BLaER1 treated with 17β-estradiol and CSF1 and Interleukin-3, amounts not matched to agents 10 nM and 100 nM (cell line): ENCODE results near the gene CFAP77.

ENCODE experiments used
- H3K27ac ChIP-seq, 11 experiments: shearing (Covaris generic); formaldehyde crosslinking; 2 replicates each; pipeline ENCODE4 v1.8.1; 2022
- H3K27me3 ChIP-seq, 11 experiments: shearing (Covaris generic); formaldehyde crosslinking; 2 replicates each; pipeline ENCODE4 v1.8.1; 2022
- H3K36me3 ChIP-seq, 11 experiments: shearing (Covaris generic); formaldehyde crosslinking; 2 replicates each; pipeline ENCODE4 v1.8.1; 2022
- H3K4me1 ChIP-seq, 10 experiments: shearing (Covaris generic); formaldehyde crosslinking; 2 replicates each; pipeline ENCODE4 v1.8.1; 2022
- H3K4me2 ChIP-seq, 11 experiments: shearing (Covaris generic); formaldehyde crosslinking; 2 replicates each; pipeline ENCODE4 v1.8.1; 2022
- H3K4me3 ChIP-seq, 10 experiments: shearing (Covaris generic); formaldehyde crosslinking; 2 replicates each; pipeline ENCODE4 v1.8.1; 2022
- H3K9ac ChIP-seq, 11 experiments: shearing (Covaris generic); formaldehyde crosslinking; 2 replicates each; pipeline ENCODE4 v1.8.1; 2022
- H3K9me3 ChIP-seq, 11 experiments: shearing (Covaris generic); formaldehyde crosslinking; replicated peaks in 1 of 11; 2 replicates each; pipeline ENCODE4 v1.8.1; 2022
- H4K20me1 ChIP-seq, 11 experiments: shearing (Covaris generic); formaldehyde crosslinking; 2 replicates each; pipeline ENCODE4 v1.8.1; 2022
- Cebpa-rat ChIP-seq, 11 experiments: shearing (Covaris generic); IDR thresholded peaks; 2 replicates each; pipeline ENCODE4 v1.8.1; 2022

The CFAP77 gene

GRCh38 chr9:132575005-132575609 is 165.1 kb downstream of the CFAP77 start:
- no peak for TF ChIP-seq Cebpa-rat (IDR thresholded peaks at IDR 0.05)
- Histone ChIP-seq H3K27ac (no peak overlapping the region), H4K20me1 (peaks cover 0 to 46% (median 33%) of the 10 kb centered on the region in 11 experiments; a peak in 17 of 22 replicates), H3K4me2 (no peak overlapping the region), H3K4me1 (peaks cover 0 to 24% (median 13%) of the 10 kb centered on the region in 10 experiments; a peak in 12 of 20 replicates), H3K4me3 (no peak overlapping the region), H3K9me3 (no peaks in the 10 kb centered on the region), H3K27me3 (peaks cover 49 to 54% (median 51%) of the 10 kb centered on the region in 11 experiments), H3K36me3 (no peaks in the 10 kb centered on the region), H3K9ac (no peak overlapping the region)

GRCh38 chr9:132575811-132576210 is 165.8 kb downstream of the CFAP77 start:
- H3K36me3 ChIP-seq, result no peaks in the 10 kb centered on the region
- no peak overlapping the region for H3K4me2 ChIP-seq
- peaks cover 56 to 61% (median 58%) of the 10 kb centered on the region in 11 experiments for H3K27me3 ChIP-seq
- H3K4me1 ChIP-seq, result peaks cover 0 to 17% (median 8%) of the 10 kb centered on the region in 10 experiments; a peak in 11 of 20 replicates
- peaks cover 0 to 53% (median 40%) of the 10 kb centered on the region in 11 experiments; a peak in 17 of 22 replicates for H4K20me1 ChIP-seq
- H3K4me3 ChIP-seq, result no peak overlapping the region
- H3K27ac ChIP-seq, result no peak overlapping the region
- no peak overlapping the region for H3K9ac ChIP-seq
- TF ChIP-seq Cebpa-rat (IDR thresholded peaks at IDR 0.05), result no peak
- H3K9me3 ChIP-seq, result no peaks in the 10 kb centered on the region

- no peak for TF ChIP-seq Cebpa-rat (IDR thresholded peaks at IDR 0.05)
- peaks cover 69 to 74% (median 71%) of the 10 kb centered on the region in 11 experiments for H3K27me3 ChIP-seq
Measured at GRCh38 chr9:132577119-132577518, 167.1 kb downstream of the CFAP77 start.

GRCh38 chr9:132578367-132578932 is 168.4 kb downstream of the CFAP77 start:
- Histone ChIP-seq H4K20me1 (peaks cover 0 to 78% (median 61%) of the 10 kb centered on the region in 11 experiments; a peak in 17 of 22 replicates), H3K36me3 (no peaks in the 10 kb centered on the region), H3K27me3 (peaks cover 83 to 85% (median 84%) of the 10 kb centered on the region in 11 experiments), H3K9me3 (peaks cover 0 to 6% (median 0%) of the 10 kb centered on the region in 11 experiments; a peak in 2 of 22 replicates), H3K9ac (no peak overlapping the region), H3K4me3 (no peak overlapping the region), H3K4me2 (no peak overlapping the region), H3K4me1 (peaks cover 4 to 15% (median 6%) of the 10 kb centered on the region in 10 experiments; a peak in 12 of 20 replicates), H3K27ac (no peak overlapping the region)
- TF ChIP-seq Cebpa-rat (IDR thresholded peaks at IDR 0.05), result no peak

More at GRCh38 chr9:132577119-132577518, 167.1 kb downstream of the CFAP77 start:
- H3K9me3 ChIP-seq, result no peaks in the 10 kb centered on the region
- no peak overlapping the region for H3K27ac ChIP-seq
- no peak overlapping the region for H3K4me3 ChIP-seq
- H4K20me1 ChIP-seq, result peaks cover 0 to 66% (median 51%) of the 10 kb centered on the region in 11 experiments; a peak in 17 of 22 replicates
- H3K36me3 ChIP-seq, result no peaks in the 10 kb centered on the region
- no peak overlapping the region for H3K4me2 ChIP-seq
- peaks cover 4 to 21% (median 8%) of the 10 kb centered on the region in 10 experiments; a peak in 14 of 20 replicates for H3K4me1 ChIP-seq
- no peak overlapping the region for H3K9ac ChIP-seq

- Histone ChIP-seq H3K4me2 (no peak overlapping the region), H3K27me3 (peaks cover 92 to 94% (median 93%) of the 10 kb centered on the region in 11 experiments)
Measured at GRCh38 chr9:132579427-132579798, 169.4 kb downstream of the CFAP77 start.

GRCh38 chr9:132582276-132582785 is 172.3 kb downstream of the CFAP77 start, which contains the start of gene BARHL1:
Gene BARHL1 (plus strand): TSS chr9:132582606. CDS start chr9:132582798, 192 bp downstream.
- Histone ChIP-seq H3K9me3 (peaks cover 0 to 13% (median 0%) of the 10 kb centered on the region in 11 experiments; a peak in 3 of 22 replicates), H3K27ac (no peak within 1 kb of the TSS), H3K4me1 (peaks cover 5 to 15% (median 8%) of the 10 kb centered on the region in 10 experiments; a peak in 15 of 20 replicates), H3K36me3 (no peaks in the 10 kb centered on the region), H3K9ac (no peak within 1 kb of the TSS), H3K4me3 (peak within 1 kb of the TSS; percentile 43 to 66 (median 52)), H3K4me2 (peak within 1 kb of the TSS; percentile 76 to 94 (median 83)), H3K27me3 (peaks cover 100% of the 10 kb centered on the region in 11 experiments), H4K20me1 (peaks cover 0 to 97% (median 89%) of the 10 kb centered on the region in 11 experiments; a peak in 19 of 22 replicates)
- no peak for TF ChIP-seq Cebpa-rat (IDR thresholded peaks at IDR 0.05)

More at GRCh38 chr9:132579427-132579798, 169.4 kb downstream of the CFAP77 start:
- H3K36me3 ChIP-seq, result no peaks in the 10 kb centered on the region
- H4K20me1 ChIP-seq, result peaks cover 0 to 86% (median 67%) of the 10 kb centered on the region in 11 experiments; a peak in 17 of 22 replicates
- H3K9ac ChIP-seq, result no peak overlapping the region
- TF ChIP-seq Cebpa-rat (IDR thresholded peaks at IDR 0.05), result no peak
- peaks cover 0 to 6% (median 0%) of the 10 kb centered on the region in 11 experiments; a peak in 2 of 22 replicates for H3K9me3 ChIP-seq
- peaks cover 4 to 15% (median 6%) of the 10 kb centered on the region in 10 experiments; a peak in 12 of 20 replicates for H3K4me1 ChIP-seq
- H3K4me3 ChIP-seq, result no peak overlapping the region
- H3K27ac ChIP-seq, result no peak overlapping the region

GRCh38 chr9:132582786-132583583 is 173.0 kb downstream of the CFAP77 start:
- Histone ChIP-seq H3K4me2 (no peak overlapping the region), H4K20me1 (peaks cover 0 to 97% (median 89%) of the 10 kb centered on the region in 11 experiments; a peak in 19 of 22 replicates), H3K9ac (no peak overlapping the region), H3K4me1 (peaks cover 5 to 15% (median 8%) of the 10 kb centered on the region in 10 experiments; a peak in 15 of 20 replicates), H3K4me3 (no peak overlapping the region), H3K27ac (no peak overlapping the region), H3K9me3 (peaks cover 0 to 13% (median 0%) of the 10 kb centered on the region in 11 experiments; a peak in 3 of 22 replicates), H3K27me3 (peaks cover 100% of the 10 kb centered on the region in 11 experiments), H3K36me3 (no peaks in the 10 kb centered on the region)
- TF ChIP-seq Cebpa-rat (IDR thresholded peaks at IDR 0.05), result no peak

GRCh38 chr9:132583584-132584304 is 173.7 kb downstream of the CFAP77 start:
- Histone ChIP-seq H3K27ac (no peak overlapping the region), H3K4me3 (no peak overlapping the region), H4K20me1 (peaks cover 0 to 97% (median 89%) of the 10 kb centered on the region in 11 experiments; a peak in 20 of 22 replicates), H3K9me3 (peaks cover 0 to 13% (median 0%) of the 10 kb centered on the region in 11 experiments; a peak in 3 of 22 replicates), H3K36me3 (no peaks in the 10 kb centered on the region), H3K27me3 (peaks cover 100% of the 10 kb centered on the region in 11 experiments), H3K4me2 (no peak overlapping the region), H3K4me1 (peaks cover 5 to 15% (median 8%) of the 10 kb centered on the region in 10 experiments; a peak in 15 of 20 replicates), H3K9ac (no peak overlapping the region)
- TF ChIP-seq Cebpa-rat (IDR thresholded peaks at IDR 0.05), result no peak
